Effector memory CD4-positive, alpha-beta T cell (primary cell): ENCODE measurements around the gene APP.
"Not testable (repeated sequence)": the region's sequence is repeated elsewhere in the genome, so short reads cannot be mapped to it uniquely, and the experiment has no call there.

Source experiments
- DNase-seq, 3 donors: peaks; one replicate each; pipeline ENCODE4 v3.0.0-alpha.2; 2020
- H3K27ac ChIP-seq: 2 replicates; pipeline ENCODE4 v1.7.0; 2013; ENCODE audit warnings: mild to moderate bottlenecking, low read length, moderate library complexity; ENCODE audit not compliant: insufficient read depth, poor library complexity, severe bottlenecking
- H3K27me3 ChIP-seq: replicated peaks from 2 replicates; pipeline ENCODE4 v1.7.0; 2013; ENCODE audit warnings: mild to moderate bottlenecking, low read length; ENCODE audit not compliant: insufficient read depth, control insufficient read depth, poor library complexity, severe bottlenecking
- H3K36me3 ChIP-seq: 2 replicates; pipeline ENCODE4 v1.7.0; 2013; ENCODE audit warnings: mild to moderate bottlenecking, low read length, moderate library complexity; ENCODE audit not compliant: control insufficient read depth, insufficient read depth
- H3K4me1 ChIP-seq: 2 replicates; pipeline ENCODE4 v1.7.0; 2013; ENCODE audit warnings: low read length, mild to moderate bottlenecking; ENCODE audit not compliant: control insufficient read depth, insufficient read depth, poor library complexity, severe bottlenecking
- H3K4me3 ChIP-seq: 2 replicates; pipeline ENCODE4 v1.7.0; 2013; ENCODE audit warnings: low read length, low read depth, mild to moderate bottlenecking; ENCODE audit not compliant: insufficient read depth, poor library complexity, severe bottlenecking
- H3K9me3 ChIP-seq: 2 replicates; pipeline ENCODE4 v1.7.0; 2013; ENCODE audit warnings: mild to moderate bottlenecking, low read length, moderate library complexity; ENCODE audit not compliant: control insufficient read depth

APP gene

GRCh38 chr21:26020081-26020480 is 150.5 kb downstream of the APP start:
- Histone ChIP-seq H3K36me3 (no peaks in the 10 kb centered on the region), H3K27me3 (no peaks in the 10 kb centered on the region), H3K4me3 (no peak overlapping the region), H3K4me1 (no peaks in the 10 kb centered on the region), H3K27ac (no peak overlapping the region), H3K9me3 (no peaks in the 10 kb centered on the region)
- DNase-seq: no peak

GRCh38 chr21:26019236-26019635 is 151.3 kb downstream of the APP start:
- Histone ChIP-seq H3K36me3 (no peaks in the 10 kb centered on the region), H3K4me3 (no peak overlapping the region), H3K9me3 (no peaks in the 10 kb centered on the region), H3K27me3 (no peaks in the 10 kb centered on the region), H3K4me1 (no peaks in the 10 kb centered on the region), H3K27ac (no peak overlapping the region)
- no peak for DNase-seq

- no peaks in the 10 kb centered on the region for H3K36me3 ChIP-seq
- H3K27ac ChIP-seq: no peak overlapping the region
- no peaks in the 10 kb centered on the region for H3K9me3 ChIP-seq
- H3K27me3 ChIP-seq: no peaks in the 10 kb centered on the region
- no peak for DNase-seq
- H3K4me1 ChIP-seq: no peaks in the 10 kb centered on the region
- no peak overlapping the region for H3K4me3 ChIP-seq
These were observed 156.6 kb downstream of the APP start for GRCh38 chr21:26013970-26014369.

GRCh38 chr21:26012482-26012881 is 158.1 kb downstream of the APP start:
- not testable (repeated sequence) for DNase-seq, H3K27ac ChIP-seq, H3K4me3 ChIP-seq, H3K36me3 ChIP-seq, H3K9me3 ChIP-seq, H3K27me3 ChIP-seq, H3K4me1 ChIP-seq

- no peak for DNase-seq
- H3K27me3 ChIP-seq: no peaks in the 10 kb centered on the region
These were observed 159.2 kb downstream of the APP start for GRCh38 chr21:26011292-26011940.

GRCh38 chr21:26007951-26008498 is 162.5 kb downstream of the APP start:
- Histone ChIP-seq H3K36me3 (no peaks in the 10 kb centered on the region), H3K27me3 (no peaks in the 10 kb centered on the region), H3K4me1 (no peaks in the 10 kb centered on the region), H3K9me3 (no peaks in the 10 kb centered on the region), H3K4me3 (no peak overlapping the region), H3K27ac (no peak overlapping the region)
- no peak for DNase-seq

More at GRCh38 chr21:26011292-26011940, 159.2 kb downstream of the APP start:
- no peaks in the 10 kb centered on the region for H3K9me3 ChIP-seq
- H3K4me1 ChIP-seq: no peaks in the 10 kb centered on the region
- H3K36me3 ChIP-seq: no peaks in the 10 kb centered on the region
- H3K27ac ChIP-seq: no peak overlapping the region
- no peak overlapping the region for H3K4me3 ChIP-seq

GRCh38 chr21:26005464-26005863 is 165.1 kb downstream of the APP start:
- no peaks in the 10 kb centered on the region for H3K9me3 ChIP-seq
- no peak overlapping the region for H3K4me3 ChIP-seq
- no peak overlapping the region for H3K27ac ChIP-seq
- DNase-seq: no peak
- H3K4me1 ChIP-seq: no peaks in the 10 kb centered on the region
- H3K36me3 ChIP-seq: no peaks in the 10 kb centered on the region
- no peaks in the 10 kb centered on the region for H3K27me3 ChIP-seq

- Histone ChIP-seq H3K9me3 (no peaks in the 10 kb centered on the region), H3K4me3 (no peak overlapping the region), H3K36me3 (no peaks in the 10 kb centered on the region), H3K27ac (no peak overlapping the region), H3K4me1 (no peaks in the 10 kb centered on the region), H3K27me3 (no peaks in the 10 kb centered on the region)
- DNase-seq: no peak
These were observed 167.2 kb downstream of the APP start for GRCh38 chr21:26003404-26003803.

- no peak overlapping the region for H3K4me3 ChIP-seq
- no peaks in the 10 kb centered on the region for H3K36me3 ChIP-seq
- H3K4me1 ChIP-seq: no peaks in the 10 kb centered on the region
- no peak overlapping the region for H3K27ac ChIP-seq
- H3K9me3 ChIP-seq: no peaks in the 10 kb centered on the region
- DNase-seq: no peak
- H3K27me3 ChIP-seq: no peaks in the 10 kb centered on the region
These were observed 169.2 kb downstream of the APP start for GRCh38 chr21:26001356-26001755.

GRCh38 chr21:25999921-26000582 is 170.5 kb downstream of the APP start:
- H3K4me3 ChIP-seq: no peak overlapping the region
- no peak overlapping the region for H3K27ac ChIP-seq
- H3K36me3 ChIP-seq: no peaks in the 10 kb centered on the region
- H3K9me3 ChIP-seq: no peaks in the 10 kb centered on the region
- no peaks in the 10 kb centered on the region for H3K4me1 ChIP-seq
- DNase-seq: peak in 1 of 3 donors; percentile 0
- no peaks in the 10 kb centered on the region for H3K27me3 ChIP-seq
